Activated naive CD4-positive, alpha-beta T cell treated with Interleukin-2 at 50 U/mL for 16 hours (primary cell): Measurements from ENCODE around the gene FALEC.
A peak's percentile ranks its signal among the peaks of the same experiment; 100 is the strongest.

ENCODE experiments used
- DNase-seq: peaks from one replicate; pipeline ENCODE4 v3.0.0-alpha.2; 2020

The FALEC gene

DNA sequence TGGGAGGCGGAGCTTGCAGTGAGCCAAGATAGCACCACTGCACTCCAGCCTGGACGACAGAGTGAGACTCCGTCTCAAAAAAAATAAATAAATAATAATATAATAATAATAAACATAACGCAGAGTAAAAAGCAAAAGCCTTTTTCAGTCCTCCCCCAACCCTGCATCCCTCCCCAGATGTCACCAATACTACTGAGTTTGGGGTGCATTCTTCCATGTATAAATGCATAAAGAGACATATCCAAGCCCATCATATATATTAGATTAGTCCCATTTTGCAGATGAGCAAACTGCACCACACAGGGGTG lies 32.7 kb downstream of the FALEC start:
- DNase-seq = no peak

DNA sequence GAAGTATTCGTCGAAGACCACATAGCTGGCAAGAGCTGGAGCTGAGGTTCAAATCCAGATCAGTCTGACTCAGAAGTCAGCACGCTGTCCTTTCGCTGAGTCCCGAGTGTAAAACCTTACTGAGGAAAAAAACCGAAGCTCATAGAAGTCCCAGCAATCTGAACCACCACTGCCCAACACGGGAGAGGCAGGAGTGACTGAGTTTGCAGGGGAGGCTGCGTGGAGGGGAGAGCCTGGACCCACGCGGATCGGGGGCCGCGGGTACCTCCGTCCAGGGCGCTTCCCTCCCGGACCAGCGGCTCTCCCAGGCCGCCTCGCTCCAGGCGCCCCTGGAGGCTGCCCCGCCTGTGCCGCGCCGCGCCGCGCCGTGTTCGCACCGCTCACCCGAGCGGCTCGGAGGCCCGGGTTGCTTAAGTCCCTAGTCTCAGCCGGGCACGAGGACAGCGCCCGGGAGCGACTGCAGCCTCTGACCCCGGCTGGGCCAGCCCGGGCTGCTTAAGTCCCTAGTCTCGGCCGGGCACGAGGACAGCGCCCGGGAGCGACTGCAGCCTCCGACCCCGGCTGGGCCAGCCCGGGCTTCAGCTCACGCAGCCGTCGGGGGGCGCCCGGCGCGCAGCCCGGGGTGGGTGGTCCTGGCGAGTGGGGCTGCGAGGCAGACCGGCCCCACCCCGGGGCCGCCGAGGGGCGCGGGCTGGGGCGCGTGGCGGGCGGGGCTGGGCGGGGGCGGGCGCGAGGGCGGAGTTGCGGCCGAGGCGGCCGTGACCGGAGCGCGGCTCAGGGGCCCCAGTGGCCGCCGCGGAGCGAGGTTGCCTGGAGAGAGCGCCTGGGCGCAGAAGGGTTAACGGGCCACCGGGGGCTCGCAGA lies 33.3 kb downstream of the FALEC start, which contains the start of gene ADAMTSL4:
TSS of gene ADAMTSL4 (plus strand) at position 777 of the 864 bp plus-strand sequence. CDS start 2,881 bp downstream, outside the sequence.
- peak; percentile 40 for DNase-seq

DNA sequence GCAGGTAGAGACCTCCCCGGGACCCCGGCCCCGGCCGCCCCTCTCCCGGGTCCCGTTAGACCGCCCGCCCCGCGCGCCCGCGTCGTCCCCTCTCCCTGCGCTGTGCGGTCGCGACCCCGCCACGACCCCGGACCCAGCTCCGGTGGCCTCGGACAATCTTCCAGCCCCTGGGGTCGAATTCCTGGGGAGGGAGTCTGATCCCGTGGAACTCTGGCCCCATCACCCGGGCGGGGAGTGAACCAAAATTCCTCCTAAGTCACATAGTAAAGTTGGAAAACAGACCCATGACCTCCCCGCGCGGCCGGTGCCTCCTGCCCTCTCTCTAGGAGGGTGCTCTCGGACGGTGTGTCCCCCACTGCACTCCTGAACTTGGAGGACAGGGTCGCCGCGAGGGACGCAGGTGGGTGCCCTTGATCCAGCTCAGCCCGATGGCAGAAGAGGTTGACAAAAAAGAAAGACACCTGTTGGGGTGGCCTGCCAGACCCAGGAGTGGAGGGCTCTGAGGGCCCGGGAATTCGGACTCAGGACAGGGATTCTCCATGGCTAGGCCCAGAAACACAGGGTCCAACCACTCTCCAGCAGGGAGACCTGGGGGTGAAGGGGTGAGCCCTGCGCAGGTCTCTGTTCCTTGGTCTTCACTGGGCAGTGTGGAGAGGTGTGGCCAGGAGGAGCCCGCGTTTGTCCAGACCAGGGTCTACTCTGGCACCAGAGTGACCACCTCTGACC lies 34.1 kb downstream of the FALEC start:
- DNase-seq = no peak

DNA sequence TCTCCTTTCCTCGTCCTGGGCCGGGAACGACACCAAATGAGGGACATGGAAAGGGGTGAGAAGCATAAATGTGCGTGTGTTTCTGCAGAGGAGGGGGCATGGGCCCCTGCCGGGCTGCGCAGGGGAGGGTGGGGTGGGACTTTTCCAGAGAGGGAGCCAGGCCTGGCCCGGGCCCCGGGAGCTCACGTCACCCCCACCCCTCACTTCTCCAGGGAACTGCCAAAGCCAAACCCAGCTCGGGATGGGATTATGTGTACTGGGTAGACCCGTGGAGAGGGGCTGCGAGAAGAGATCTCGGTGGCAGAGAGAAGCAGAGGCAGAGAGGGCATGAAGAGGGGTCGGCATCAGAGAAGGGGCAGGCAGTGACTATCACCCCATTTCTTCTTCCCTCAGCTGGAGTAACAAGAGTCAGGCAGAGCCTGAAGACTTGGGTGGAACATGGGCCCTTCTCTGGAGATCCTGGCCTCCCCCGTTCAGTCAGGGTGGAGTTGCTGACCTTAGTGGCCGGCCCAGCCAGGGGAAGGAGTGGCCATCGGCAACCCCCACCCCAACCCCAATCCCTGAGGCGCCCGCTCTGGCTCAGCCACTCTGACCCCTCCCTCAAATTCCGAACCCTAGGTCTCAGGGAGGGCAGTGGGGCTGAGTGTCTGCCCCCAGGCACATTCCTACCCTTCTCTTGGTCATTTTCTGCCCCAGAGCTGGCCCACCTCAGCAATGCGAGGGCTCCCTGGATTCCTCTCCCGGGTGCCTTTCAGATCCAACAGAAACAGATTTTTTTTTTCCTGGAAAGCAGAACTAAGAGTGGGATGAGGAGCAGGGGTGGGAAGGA lies 34.9 kb downstream of the FALEC start:
- no peak for DNase-seq

DNA sequence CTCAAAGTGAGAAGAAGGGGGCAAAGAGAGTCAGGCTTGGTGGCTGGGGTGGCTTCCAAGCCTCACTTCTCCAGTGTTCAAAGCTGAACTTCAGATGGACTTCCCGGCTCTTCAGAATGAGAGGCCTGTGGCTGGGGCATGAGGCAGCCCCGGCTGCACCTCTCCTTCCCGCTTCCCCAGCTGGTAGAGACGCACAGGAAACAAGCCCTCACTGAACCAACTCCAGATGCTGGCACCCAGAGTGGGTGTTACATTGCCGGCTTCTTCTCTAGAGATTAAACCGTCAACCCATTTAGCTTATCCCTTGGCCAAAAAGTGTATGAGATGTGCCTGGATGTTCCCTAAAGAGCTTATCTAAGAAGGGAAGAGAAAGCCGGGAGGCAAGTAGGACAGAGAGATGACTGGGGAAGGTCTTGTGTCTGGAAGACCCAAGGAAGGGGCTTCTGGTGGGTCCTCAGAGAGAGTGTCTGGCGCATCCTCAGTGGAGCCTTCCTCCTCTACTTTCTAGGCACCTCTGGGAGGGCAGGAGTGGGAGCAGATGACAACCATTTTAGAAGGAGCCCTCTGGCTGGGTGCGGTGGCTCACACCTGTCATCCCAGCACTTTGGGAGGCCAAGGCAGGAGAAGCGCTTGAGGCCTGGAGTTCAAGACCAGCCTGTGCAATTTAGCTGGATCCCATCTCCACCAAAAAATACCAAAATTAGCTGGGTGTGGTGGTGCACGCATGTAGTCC lies 35.7 kb downstream of the FALEC start:
- no peak for DNase-seq

DNA sequence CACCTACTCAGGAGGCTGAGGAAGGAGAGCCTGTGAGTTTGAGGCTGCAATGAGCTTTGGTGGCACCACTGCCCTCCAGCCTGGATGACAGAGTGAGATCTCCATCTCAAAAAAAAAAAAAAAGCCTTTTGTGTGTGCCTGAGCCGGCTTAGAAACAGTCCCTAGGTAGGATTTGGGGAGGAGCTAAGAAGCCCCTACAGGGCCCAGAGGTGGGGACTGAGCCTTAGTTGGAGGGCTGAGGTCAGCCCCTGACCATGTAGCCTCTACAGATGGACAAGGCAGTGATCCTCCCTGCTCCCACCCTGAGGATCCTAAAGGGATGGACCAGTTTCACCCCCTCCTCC lies 36.2 kb downstream of the FALEC start:
- no peak for DNase-seq

DNA sequence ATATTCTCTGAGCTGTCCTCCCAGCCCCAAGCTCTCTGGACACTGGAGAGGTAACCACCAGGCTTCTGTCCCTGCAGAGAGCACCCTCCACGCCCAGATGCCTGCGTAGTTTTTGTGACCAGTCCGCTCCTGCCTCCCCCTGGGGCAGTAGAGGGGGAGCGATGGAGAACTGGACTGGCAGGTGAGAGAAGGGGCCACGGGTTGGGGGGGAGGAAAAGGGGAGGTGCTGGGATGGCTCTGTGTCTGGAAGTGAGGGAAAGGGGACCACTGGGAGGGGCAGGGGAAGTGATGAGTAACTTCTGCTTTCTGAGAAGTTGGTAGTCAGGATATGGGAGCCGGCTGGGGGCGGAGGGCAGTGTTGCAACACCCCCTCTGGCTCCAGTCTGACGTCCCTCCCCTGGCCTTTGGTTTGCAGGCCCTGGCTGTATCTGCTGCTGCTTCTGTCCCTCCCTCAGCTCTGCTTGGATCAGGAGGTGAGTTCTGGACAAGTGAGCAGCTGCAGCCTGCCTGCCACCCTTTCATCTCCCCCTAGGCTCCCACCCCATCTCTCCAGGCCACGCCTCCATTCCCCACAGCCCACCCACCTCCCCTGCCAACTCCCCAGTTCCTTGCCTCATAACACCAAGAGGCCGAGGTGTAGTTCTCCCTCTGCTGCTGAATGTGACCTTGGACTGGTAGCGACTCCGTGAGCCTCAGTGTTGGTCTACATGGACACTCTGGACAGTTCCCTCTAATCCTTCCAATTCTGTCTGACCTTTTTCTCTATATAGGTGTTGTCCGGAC lies 36.8 kb downstream of the FALEC start:
- DNase-seq = no peak

DNA sequence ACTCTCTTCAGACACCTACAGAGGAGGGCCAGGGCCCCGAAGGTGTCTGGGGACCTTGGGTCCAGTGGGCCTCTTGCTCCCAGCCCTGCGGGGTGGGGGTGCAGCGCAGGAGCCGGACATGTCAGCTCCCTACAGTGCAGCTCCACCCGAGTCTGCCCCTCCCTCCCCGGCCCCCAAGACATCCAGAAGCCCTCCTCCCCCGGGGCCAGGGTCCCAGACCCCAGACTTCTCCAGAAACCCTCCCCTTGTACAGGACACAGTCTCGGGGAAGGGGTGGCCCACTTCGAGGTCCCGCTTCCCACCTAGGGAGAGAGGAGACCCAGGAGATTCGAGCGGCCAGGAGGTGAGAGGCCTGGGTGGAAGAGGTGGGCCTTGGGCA lies 37.3 kb downstream of the FALEC start:
- no peak for DNase-seq

DNA sequence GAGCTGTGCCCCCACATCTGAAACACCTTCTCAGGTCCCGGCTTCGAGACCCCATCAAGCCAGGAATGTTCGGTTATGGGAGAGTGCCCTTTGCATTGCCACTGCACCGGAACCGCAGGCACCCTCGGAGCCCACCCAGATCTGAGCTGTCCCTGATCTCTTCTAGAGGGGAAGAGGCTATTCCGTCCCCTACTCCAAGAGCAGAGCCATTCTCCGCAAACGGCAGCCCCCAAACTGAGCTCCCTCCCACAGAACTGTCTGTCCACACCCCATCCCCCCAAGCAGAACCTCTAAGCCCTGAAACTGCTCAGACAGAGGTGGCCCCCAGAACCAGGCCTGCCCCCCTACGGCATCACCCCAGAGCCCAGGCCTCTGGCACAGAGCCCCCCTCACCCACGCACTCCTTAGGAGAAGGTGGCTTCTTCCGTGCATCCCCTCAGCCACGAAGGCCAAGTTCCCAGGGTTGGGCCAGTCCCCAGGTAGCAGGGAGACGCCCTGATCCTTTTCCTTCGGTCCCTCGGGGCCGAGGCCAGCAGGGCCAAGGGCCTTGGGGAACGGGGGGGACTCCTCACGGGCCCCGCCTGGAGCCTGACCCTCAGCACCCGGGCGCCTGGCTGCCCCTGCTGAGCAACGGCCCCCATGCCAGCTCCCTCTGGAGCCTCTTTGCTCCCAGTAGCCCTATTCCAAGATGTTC lies 38.0 kb downstream of the FALEC start:
- no peak for DNase-seq

DNA sequence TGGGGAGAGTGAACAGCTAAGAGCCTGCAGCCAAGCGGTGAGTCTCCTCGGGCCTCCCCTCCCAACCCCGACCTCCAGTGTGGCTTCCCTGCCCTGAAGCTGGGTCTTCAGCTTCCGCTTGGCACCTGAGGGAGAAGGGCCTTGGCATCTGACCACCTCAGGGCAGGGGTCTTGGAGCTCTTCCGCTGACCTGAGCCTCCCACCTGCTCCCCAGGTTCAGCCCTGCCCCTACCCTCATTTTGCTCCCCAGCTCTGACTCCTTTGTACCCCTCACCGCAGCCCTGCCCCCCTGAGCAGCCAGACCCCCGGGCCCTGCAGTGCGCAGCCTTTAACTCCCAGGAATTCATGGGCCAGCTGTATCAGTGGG lies 38.5 kb downstream of the FALEC start:
- DNase-seq = no peak

DNA sequence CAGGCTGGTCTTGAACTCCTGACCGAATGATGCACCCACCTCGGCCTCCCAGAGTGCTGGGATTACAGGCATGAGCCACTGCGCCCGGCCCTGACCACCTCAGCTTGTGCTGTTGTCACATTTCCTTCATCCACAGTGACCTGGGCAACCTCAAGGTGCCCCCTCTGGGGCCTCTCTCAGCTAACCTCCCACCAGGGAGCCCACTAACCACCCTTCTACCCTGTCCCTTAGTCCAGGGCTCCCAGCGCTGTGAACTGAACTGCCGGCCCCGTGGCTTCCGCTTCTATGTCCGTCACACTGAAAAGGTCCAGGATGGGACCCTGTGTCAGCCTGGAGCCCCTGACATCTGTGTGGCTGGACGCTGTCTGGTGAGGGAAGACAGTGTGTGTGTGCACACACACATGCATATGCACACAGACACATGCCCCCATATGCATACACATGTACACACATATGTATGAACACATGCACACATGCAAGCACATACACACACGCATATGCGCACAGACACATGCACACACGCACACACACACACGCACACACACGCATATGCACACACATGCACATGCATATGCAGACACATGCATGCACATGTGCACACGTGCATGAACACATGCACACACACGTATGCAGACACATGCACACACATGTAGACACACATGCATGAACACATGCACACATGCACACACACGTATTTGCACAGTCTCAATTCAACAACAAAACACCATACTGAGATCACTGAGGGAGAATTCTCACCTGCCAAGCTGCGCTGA lies 39.8 kb downstream of the FALEC start:
- no peak for DNase-seq

DNA sequence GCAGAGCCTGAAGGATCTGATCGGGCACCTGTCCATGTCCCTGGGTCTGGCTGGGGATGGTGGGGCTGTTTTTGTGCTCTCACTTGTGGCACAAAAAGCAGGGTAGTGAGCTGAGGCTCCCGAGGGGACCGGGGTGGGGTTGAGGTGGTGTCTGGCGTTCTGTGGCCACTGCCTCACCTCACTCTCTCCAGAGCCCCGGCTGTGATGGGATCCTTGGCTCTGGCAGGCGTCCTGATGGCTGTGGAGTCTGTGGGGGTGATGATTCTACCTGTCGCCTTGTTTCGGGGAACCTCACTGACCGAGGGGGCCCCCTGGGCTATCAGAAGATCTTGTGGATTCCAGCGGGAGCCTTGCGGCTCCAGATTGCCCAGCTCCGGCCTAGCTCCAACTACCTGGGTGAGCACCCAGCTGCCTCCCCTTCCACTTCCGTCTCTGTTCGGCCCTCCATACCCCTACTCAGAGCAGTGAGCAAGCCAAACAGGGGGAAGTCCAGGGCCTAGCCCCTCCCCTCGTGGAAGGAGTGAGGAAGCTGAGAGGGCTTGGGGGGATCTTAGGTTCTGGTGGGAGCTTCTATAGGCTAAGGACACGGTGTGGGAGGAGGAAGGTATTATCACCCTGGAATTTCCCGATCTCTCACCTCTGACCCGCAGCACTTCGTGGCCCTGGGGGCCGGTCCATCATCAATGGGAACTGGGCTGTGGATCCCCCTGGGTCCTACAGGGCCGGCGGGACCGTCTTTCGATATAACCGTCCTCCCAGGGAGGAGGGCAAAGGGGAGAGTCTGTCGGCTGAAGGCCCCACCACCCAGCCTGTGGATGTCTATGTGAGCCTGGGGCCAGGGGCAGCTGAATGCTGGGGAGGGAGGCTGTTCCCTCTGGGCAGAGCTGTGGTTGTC lies 40.7 kb downstream of the FALEC start:
- DNase-seq = no peak

DNA sequence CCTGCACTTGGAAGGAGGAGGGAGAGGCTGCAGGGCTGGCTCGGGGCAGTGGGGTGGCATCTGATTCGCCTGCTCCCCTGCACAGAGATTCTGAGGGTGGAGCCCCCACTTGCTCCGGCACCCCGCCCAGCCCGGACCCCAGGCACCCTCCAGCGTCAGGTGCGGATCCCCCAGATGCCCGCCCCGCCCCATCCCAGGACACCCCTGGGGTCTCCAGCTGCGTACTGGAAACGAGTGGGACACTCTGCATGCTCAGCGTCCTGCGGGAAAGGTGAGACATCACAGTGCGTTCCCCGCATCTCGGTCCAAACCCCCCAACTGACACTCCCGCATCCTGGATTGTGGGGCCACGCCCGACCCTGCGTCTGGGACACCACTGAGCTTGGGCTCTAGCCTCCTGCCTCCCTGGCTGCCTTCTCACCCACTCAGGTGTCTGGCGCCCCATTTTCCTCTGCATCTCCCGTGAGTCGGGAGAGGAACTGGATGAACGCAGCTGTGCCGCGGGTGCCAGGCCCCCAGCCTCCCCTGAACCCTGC lies 41.6 kb downstream of the FALEC start:
- no peak for DNase-seq

DNA sequence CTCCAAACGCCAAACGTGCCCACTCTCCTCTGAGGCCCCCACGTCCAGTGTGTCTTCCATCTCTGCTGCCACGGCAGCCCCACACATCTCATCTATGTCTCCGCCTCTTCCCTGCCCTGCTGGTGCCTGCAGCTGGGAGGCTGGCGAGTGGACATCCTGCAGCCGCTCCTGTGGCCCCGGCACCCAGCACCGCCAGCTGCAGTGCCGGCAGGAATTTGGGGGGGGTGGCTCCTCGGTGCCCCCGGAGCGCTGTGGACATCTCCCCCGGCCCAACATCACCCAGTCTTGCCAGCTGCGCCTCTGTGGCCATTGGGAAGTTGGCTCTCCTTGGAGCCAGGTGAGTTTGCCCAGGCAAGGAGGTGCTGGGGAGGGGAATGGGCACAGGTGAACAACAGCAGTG lies 42.3 kb downstream of the FALEC start:
- no peak for DNase-seq

DNA sequence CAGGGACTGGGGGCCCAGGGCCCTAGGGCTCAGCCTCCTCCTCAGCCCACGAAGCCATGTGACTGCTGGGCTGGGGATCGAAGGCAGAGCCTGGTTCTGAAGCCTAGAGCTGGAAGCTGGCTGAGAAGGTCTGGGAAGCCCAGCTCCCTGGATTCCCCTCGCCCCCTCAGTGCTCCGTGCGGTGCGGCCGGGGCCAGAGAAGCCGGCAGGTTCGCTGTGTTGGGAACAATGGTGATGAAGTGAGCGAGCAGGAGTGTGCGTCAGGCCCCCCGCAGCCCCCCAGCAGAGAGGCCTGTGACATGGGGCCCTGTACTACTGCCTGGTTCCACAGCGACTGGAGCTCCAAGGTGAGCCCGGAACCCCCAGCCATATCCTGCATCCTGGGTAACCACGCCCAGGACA lies 42.8 kb downstream of the FALEC start:
- no peak for DNase-seq

DNA sequence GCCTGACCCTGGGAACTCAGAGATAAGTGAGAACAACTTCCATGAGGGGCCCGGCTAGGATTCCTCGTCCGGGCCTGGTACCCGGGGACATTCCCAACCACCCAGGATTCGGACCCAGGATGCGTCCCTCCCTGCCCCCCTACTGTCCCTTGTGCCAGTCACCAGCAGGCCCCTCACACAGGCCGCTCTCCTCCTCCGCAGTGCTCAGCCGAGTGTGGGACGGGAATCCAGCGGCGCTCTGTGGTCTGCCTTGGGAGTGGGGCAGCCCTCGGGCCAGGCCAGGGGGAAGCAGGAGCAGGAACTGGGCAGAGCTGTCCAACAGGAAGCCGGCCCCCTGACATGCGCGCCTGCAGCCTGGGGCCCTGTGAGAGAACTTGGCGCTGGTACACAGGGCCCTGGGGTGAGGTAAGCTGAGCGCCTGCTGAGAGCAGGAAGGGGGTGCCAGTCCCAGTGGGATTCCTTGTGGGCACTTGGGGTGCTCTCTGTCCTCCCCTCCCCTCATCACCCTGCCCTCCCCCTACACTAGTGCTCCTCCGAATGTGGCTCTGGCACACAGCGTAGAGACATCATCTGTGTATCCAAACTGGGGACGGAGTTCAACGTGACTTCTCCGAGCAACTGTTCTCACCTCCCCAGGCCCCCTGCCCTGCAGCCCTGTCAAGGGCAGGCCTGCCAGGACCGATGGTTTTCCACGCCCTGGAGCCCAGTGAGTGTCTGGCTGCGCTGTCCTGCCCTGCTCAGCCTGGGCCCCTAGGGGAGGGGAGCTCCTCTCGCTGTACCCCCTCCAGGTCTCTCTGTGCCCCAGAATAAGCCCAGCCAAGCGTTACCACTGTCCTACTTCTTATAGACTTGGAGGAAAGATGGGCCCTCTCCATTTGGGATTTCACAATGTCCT lies 43.5 kb downstream of the FALEC start:
- no peak for DNase-seq

DNA sequence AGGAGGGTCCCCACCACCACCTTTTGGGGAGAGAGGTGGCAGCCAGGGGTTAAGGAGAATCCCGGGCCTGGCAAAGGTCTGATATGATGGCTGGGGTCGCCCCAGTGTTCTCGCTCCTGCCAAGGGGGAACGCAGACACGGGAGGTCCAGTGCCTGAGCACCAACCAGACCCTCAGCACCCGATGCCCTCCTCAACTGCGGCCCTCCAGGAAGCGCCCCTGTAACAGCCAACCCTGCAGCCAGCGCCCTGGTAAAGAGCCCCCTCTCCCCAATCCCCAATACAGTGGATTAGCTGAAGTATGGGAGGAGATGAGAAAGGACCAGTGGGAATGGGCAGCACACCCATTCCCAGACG lies 44.1 kb downstream of the FALEC start:
- no peak for DNase-seq

DNA sequence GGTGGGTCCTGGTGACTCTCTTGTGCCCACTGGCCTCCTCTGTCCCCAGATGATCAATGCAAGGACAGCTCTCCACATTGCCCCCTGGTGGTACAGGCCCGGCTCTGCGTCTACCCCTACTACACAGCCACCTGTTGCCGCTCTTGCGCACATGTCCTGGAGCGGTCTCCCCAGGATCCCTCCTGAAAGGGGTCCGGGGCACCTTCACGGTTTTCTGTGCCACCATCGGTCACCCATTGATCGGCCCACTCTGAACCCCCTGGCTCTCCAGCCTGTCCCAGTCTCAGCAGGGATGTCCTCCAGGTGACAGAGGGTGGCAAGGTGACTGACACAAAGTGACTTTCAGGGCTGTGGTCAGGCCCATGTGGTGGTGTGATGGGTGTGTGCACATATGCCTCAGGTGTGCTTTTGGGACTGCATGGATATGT lies 44.5 kb downstream of the FALEC start:
- DNase-seq = peak; percentile 75
